ENCODE data around the gene XRRA1. TPM values are rescaled to one million over a fixed set of nuclear protein-coding genes. Genes with fewer than 3 reads are reported as not detected.
"Not testable (repeated sequence)": the region's sequence is repeated elsewhere in the genome, so short reads cannot be mapped to it uniquely, and the experiment has no call there.

XRRA1 gene
- total RNA-seq, 1 experiment from 2014 or later: 5.2 TPM

DNA sequence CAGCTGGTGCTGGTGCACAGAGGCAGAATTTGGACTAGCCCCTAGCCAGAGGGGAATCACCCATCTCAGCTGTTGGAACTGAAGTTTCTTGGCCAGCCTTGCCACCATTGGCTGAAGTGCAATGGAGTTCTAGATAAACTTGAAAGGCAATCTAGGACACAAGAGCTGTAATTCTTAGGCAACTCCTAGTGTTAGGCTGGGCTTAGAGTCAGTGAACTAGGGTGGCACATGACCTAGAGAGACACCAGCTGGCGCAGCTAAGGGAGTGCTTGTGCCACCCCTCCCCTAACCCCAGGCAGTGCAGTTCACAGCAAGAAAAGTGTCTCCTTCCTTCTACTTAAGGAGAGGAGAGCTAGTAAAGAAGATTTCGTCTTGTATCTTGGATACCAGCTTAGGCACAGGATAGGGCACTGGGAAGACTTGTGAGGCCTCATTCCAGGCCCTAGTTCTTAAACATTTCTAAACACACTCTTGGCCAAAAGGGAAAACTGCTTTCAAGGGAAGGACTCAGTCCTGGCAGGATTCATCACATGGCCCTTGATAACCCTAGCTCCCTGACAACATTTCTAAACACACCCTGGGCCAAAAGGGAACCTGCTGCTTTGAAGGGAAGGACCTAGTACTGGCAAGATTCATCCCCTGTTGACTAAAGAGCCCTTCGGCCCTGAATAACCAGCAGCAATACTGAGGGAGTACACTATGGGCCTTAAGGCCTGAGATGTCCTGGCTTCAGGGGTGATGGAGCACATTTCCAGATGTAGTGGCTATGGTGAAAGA lies 53.4 kb downstream of the XRRA1 start:
- DNase-seq (ENCODE audit: low spot score): no peak

DNA sequence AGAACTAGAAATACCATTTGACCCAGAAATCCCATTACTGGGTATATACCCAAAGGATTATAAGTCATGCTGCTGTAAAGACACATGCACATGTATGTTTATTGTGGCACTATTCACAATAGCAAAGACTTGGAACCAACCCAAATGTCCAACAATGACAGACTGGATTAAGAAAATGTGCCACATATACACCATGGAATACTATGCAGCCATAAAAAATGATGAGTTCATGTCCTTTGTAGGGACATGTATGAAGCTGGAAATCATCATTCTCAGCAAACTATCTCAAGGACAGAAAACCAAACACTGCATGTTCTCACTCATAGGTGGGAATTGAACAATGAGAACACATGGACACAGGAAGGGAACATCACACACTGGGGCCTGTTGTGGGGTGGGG lies 55.9 kb downstream of the XRRA1 start:
- DNase-seq (ENCODE audit: low spot score): not testable (repeated sequence)

DNA sequence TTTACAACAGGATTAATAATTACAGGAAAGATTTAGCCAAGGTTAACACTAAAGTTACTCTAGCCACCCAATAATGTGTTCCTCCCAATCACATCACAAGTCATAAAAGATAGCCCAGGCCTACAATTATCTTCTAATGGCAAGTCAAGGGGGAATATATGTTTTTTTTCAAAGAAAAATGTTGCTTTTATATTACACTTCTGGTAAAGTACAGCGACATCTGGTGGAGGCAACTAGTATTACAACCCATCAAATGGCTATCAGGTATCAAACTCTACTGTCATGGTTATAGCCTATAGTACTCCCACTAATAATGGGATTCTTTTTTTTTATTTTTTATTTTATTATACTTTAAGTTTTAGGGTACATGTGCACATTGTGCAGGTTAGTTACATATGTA lies 71.8 kb downstream of the XRRA1 start:
- DNase-seq (ENCODE audit: low spot score): no peak

DNA sequence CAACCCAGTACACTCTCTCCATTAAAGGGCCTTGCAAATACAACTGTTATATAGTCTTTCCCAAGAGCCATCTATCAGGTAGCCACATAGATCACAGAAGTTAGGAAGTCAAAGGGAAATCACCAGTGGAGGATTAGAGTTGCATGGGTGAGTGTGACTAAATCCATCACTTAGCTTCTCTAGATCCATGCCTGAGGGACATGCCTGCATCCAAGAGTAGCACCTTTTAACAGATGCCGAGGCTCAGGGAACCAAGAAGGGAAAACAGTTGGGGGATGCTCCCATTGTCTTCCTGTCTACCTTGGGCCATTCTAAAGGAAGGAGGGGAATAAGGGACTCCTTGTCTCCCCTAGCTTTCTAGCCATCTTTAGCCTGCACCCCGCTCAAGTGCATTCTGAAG lies 77.9 kb downstream of the XRRA1 start:
- DNase-seq (ENCODE audit: low spot score): no peak

DNA sequence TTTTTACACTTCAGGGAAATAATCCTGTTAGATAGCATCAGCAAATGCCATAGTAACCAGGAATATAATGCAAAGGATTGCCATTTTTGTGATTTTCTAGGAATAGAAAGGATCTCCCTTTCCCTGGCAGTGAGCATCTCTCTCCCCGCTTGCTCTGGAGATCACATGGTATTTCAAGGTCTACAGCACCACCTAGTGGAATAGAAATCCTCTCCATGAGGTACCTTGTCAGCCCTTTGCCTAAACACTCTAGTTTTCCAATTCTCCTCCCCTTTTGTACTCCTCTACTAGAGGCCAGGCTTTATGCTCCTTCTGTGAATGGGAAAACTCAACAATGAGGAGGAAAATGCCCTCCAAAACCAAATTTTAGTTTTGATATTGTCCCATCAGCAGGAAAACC lies 78.4 kb downstream of the XRRA1 start:
- DNase-seq (ENCODE audit: low spot score): no peak

DNA sequence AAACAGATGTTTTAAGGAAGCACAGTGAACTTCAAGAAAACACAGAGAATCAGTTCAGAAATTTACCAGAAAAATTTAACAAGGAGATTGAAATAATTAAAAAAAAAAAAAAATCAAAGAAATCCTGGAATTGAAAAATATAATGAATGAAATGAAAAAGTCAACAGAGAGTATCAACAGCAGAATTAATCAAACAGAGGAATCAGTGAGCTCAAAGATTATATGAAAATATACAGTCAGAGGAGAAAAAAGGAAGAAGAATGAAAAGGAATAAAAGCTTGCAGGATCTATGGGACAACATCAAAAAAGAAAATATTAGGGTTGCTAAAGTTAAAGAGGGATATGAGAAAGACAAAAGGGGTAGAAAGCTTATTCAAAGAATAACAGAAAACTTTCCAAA lies 82.3 kb downstream of the XRRA1 start:
- DNase-seq (ENCODE audit: low spot score): no peak

DNA sequence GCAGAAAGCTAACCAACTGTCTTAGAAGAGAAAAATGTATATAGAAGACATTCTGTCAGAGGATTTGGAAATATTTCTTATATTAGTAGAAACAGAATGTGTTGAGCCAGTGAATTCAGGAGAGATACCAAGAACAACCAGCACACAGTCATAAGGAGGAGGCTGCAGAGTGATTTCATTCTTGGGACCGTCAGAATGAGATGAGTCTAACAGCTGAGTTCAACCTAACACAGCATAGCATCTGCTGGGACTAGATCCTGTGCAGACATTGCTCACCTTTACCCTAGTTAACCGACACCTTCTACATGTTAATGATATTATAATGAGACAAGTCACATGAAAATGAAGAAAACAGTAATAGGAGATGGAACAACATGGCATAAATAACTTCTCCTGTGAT lies 85.5 kb downstream of the XRRA1 start:
- no peak for DNase-seq (ENCODE audit: low spot score)

DNA sequence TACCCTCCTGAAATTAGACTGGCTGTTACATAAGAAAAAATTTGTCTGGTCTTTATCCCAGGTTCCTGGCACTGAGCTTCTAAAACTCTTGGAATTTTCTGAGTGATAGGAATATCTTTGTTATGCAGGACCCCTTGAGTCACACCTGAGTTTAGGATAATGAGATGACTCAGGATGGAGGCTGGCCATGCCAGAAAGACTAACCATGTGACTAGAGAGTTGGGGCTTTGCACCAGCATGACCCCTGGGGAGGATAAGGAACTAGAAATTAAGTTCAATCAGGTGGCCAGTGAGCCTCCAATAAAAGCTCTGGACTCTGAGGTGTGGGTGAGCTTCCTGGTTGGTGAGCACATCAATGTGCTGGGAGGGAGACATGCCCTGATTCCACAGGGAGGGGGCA lies 88.1 kb downstream of the XRRA1 start:
- no peak for DNase-seq (ENCODE audit: low spot score)

DNA sequence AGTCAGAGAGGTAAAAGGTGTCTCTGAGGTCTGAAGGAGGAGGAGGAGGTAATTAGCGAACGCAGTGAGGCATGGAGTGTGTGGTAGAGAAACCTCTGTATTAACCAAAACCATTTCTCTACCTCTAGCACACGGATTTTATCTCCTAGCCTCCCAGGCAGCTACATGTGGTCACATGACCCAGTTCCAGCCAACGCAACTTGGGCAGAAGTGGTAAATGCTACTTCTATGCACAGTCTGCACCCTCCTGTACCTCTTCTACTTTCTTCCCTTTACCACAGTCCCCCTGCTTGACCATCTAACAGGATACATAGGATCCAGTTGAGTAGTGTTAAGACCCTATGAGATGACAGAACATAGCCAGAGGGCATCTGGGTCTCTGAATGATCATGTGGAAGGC lies 95.7 kb downstream of the XRRA1 start:
- no peak for DNase-seq (ENCODE audit: low spot score)

DNA sequence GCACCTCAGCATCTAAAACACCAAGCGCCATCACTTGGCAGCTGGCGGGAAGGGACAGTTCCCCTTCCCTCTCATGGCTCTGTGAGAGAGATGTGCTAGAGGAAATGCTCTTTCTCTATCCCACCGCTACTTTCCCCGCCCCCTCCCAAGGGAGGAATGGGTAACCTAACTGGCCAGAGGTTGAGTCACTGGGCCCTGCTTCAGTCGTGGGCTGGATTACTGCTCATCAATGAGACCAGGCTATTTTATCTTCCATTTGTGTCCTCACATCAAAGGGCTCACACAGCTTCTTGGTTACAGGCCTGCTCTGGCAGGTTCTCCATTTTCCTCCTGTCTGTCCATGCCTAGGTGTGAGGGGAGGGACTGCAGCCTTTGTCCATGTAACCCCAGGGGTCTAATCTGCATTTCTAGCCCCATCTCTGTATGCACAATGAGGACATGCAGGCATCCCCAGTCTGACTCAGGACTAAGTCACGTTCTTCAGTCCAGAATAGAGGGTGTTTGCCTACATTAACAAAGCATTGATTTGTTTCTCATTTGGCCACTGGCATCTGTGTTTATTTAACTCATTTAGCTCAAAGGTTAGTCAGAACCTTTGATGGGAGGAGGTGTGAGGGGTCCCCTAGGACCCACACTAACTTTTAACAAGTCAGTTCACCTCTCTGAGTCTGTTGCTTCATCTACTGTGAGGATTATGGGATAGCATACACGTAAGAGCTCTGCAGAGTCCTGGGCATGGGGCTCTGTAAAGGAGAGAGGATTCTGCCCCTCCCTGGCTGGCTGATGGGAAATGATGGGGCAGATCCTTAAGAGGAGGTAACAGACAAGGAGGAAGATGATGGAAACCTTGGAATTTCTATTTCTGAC lies 99.1 kb downstream of the XRRA1 start:
- DNase-seq (ENCODE audit: low spot score): no peak

DNA sequence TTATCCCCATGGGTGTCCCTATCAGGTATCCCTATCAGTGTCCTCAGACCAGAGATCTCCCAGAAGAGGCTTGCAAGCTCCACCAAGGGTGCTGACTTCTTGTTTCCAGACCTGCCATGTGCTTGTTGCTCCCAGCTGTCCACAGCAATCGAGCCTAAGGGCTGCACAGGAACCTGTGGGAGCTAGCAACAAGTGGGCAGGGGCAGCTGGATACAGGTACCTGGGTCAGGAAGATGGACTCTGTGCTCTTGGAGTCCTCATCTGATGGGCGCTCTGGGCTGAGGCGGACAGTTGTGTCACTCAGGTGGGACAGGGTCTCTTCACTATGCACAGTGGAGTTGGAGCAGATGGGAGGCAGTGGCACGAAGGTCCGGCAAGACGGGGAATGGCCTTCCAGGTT lies 101.0 kb downstream of the XRRA1 start:
- DNase-seq (ENCODE audit: low spot score): no peak

DNA sequence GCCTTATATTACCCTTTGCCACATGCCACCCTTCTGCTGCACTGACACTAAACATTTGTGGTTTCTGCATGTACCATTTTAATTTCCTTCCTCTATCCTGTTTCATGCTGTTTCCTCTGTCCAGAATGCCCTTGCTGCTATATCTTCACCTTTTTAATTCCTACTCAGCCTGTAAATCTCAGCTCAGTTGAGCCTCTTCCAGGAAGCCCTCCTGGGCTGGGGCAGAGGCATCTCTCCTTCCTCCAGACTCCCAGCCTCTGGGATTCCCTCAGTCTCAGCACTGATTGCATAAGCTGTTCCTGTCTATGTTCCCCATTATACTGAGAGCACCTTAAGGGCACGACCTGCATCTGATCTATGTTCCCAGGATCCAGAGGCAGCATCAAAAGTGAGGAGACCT lies 101.5 kb downstream of the XRRA1 start:
- DNase-seq (ENCODE audit: low spot score): no peak

DNA sequence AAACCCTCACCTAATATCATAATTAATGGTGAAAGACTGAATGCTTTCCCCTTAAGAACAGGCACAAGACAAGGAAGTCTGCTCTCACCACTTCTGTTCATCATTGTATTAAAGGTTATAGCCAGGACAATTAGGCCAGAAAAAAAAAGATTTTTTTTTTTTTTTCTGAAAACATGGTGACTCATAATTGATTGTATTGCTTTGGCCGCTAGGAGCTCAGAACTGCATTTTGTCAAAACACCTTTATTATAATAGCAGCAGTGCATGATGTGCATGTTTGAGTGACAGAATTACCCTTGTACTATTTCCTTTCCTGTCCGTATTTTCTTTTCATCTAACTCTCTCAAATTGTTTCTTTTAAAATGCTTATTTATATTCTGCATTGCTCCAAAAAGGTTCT lies 102.1 kb downstream of the XRRA1 start:
- DNase-seq (ENCODE audit: low spot score): no peak

DNA sequence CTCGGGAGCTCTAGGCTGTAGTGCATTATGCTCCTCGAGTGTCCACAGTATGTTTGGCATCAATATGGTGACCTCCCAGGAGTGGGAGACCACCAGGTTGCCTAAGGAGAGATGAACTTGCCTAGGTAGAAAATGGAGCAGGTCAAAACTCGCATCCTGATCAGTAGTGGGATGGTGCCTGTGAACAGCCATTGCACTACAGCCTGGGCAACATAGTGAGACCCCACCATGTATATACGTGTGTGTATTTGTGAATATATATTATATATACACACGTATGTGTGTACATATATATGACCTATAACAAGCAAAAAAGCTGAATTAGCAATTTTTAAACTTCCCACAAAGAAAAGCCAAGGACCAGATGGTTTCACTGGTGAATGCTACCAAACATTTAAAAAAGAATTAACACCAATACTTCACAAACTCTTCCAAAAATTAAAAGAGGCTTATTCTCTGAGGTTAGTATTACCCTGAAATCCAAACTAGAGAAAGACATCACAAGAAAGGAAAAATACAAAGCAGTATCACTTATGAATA lies 102.8 kb downstream of the XRRA1 start:
- no peak for DNase-seq (ENCODE audit: low spot score)

DNA sequence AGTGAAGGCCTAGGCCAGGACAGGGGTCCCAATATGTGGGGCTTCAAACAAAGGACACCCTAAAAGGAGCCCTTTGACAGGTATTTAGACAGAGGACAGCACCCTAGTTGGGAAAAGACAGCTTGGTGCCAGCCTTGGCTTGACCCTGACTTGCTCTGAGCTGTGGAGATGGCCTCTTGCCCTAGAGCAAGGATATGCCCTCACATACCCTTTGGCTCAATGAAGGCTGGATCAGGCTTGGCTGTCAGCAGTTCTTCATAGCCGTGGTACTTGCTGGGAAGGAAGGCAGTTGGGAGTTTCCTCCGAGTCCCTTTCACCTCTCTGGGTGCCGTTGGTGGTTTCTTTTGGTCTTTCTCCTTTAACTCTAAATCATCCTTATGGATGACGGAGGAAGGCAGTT lies 104.0 kb downstream of the XRRA1 start:
- no peak for DNase-seq (ENCODE audit: low spot score)

DNA sequence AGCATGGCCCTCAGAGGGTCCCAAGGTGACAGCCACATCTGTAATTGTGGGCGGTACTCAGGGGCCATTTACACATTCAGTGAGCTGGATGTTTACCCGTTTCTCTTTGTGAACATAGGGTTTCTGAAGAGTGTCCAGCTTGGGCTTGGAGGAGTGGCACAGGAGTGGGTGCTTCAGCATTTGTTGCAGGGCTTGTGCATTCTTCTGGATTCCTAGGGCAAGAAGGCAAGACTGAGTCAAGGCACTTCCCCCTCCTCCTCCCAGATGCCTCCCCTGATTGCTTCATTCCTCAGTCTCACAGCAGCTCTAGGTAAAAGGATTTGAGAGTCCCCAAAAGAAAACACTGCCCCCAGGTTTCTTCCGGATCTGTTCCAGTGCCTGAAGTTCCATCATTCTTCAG lies 104.8 kb downstream of the XRRA1 start:
- DNase-seq (ENCODE audit: low spot score): no peak

DNA sequence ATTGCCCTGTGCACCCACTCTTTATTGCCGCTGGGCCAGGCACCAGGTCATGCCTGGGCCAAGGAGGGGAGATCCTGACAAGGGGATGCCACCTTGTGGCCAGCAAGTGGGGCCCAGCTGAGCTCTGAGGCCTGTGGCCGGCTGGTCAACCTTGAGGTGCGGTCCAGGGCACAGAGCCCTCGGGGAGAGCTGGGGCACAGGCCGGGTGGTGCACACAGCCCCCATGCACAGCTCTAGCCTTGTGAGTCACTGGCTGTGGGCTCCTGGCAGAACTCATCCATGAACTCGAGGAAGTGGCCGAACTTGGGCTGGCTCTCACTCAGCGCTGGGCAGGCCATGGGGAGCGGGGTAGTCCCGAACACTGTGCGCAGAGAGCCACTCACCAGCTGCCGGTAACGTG lies 105.9 kb downstream of the XRRA1 start:
- no peak for DNase-seq (ENCODE audit: low spot score)

DNA sequence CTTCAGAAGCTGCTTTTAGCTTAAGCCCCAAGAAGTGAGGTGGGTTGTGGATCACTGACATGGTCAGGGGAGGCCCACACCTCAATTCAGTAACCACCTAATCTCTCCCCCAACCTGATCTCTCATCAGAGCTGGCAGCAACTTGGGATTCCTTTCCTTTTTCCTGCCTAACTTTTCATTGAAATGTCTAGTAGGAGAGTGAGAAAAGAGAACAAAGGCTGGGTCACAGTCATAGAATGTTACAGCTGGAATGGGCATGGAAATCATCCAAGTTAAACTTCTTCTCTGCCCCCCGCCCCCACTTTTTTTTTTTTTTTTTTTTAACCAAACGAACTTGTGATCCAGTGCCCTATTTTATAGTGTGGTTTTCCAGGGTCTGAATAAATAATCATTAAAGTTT lies 108.4 kb downstream of the XRRA1 start:
- no peak for DNase-seq (ENCODE audit: low spot score)

DNA sequence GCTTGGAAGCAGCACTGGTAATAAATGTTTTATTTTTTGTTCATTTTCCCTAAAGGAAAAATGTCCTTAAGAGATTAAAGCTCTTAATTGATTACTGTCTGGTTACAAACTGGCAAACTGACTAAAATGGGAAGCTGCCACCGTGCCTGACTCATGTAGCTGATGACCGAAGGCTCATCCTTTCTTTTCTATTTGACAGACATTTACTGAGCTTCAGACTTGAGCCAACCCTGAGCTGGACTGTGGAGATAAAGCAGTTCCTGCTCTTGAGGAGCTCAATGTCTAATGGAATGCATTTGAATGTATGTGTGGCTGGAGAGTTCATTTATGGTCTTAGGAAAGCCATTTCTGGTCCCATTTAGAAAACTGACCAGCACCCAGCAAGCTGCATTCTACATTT lies 108.9 kb downstream of the XRRA1 start:
- no peak for DNase-seq (ENCODE audit: low spot score)

DNA sequence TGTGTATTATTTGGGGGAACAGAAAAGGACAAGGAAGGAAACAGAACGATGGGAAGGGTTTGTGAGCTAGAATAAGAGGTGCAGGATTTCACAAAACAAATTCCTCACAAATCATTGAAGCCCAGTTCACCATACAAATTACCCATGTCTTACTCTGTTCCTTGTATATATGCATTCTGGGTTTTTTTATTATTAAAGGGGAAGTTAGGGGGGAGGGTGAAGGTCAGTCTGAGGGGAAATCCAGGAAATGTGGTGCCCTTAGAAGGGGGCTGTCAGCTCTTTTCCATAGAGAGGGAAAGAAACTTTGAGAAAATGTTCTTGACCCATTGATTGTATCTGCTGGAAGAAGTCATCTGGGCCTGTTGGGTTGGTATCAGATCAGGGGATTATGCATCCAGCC lies 109.4 kb downstream of the XRRA1 start:
- no peak for DNase-seq (ENCODE audit: low spot score)

DNA sequence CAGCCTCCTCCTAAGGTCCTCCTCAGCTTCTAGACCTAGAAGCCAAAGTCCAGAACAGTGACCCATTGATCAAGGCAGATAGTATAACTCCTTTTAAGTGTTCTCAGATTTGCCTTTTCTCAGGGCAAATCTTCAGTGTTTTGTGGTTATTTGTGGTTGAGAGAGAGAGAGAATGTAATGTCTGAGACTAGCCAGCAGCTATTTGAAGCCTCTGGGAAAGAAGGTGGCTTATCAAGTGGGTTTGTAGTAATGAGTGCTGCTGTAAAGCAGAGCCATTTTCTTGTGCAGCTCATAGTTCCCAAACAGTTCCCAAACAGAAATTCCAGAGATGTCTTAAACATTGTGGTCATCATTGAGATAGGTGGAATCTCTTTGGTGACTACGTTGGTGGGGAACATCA lies 110.7 kb downstream of the XRRA1 start:
- DNase-seq (ENCODE audit: low spot score): no peak

DNA sequence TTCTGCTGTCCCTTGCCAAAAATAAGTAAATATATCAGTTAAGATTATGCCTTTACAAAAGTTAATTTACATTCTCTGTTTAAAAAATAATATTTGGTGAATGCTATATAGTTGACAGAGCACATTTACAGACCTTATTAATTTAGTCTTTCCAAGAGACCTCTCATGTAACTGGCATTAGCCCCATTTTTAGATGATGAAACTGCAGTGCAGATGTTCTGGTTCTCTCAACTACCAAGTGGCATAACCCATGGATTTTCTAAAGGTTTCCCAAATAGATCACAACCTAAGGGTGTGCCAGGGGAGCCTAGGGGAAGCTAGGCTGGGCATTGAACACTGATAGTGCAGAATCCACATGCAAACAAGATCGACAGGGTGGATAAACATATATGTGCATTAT lies 111.7 kb downstream of the XRRA1 start:
- DNase-seq (ENCODE audit: low spot score): no peak

DNA sequence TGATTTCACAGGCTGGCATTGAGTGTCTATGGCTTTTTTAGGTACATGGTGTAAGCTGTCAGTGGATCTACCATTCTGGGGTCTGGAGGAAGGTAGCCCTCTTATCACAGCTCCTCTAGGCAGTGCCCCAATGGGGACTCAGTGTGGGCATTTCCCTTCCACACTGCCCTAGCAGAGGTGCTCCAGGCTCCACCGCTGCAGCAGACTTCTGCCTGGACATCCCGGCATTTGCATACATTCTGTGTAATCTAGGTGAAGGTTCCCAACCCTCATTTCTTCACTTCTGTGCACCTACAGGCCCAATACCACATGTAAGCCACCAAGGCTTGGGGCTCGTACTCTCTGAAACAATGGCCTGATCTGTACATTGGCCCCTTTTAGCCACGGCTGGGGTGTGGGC lies 122.0 kb downstream of the XRRA1 start:
- no peak for DNase-seq (ENCODE audit: low spot score)

All from H4 (cell line).